GM19025 (cell line): ENCODE measurements around the gene CCDC6.
"Not testable (repeated sequence)": the region's sequence is repeated elsewhere in the genome, so short reads cannot be mapped to it uniquely, and the experiment has no call there.

ENCODE experiments used
- ATAC-seq: cut with Tn5 transposase; IDR thresholded peaks from one replicate; pipeline ENCODE4 v1.9.1; 2021; ENCODE audit warnings: mild to moderate bottlenecking, low read depth, moderate library complexity; ENCODE audit not compliant: unreplicated experiment

CCDC6 gene

DNA sequence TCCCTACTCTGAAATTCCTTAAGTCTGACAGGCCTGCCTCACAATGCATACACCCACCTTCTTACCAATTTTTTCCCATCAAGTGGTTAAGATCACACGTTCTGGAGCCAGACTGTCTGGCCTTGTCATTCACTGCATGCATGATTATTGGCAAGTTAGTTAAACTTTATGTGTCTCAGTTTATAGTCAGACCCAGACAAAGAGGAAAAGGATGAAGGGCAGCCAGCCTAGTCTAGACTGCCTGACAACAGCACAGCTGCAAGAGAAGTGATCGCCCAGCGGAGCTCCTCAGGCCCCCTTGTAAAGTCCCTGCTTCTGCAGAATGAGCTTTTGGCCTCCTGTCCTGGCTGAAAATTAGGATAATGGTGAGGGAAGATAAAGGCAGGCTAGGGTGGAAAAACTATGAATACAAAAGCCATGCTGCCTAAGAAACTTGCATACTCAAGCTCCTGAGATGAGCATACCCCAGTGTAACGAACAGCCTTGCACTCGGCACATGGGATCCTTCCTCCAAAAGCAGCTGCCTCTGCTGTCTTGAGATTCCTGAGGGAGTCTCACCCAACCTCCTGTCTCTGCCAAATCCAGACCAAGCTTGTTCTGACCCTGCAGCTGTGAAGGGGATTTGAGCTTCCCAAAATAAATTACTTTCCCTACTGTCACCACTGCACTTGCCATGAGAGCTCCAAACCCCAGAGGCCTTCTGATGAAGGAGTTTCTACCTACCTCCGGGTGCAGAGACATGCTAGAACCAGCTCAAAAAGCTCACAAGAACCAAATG lies 126.4 kb downstream of the CCDC6 start:
- no peak for ATAC-seq

DNA sequence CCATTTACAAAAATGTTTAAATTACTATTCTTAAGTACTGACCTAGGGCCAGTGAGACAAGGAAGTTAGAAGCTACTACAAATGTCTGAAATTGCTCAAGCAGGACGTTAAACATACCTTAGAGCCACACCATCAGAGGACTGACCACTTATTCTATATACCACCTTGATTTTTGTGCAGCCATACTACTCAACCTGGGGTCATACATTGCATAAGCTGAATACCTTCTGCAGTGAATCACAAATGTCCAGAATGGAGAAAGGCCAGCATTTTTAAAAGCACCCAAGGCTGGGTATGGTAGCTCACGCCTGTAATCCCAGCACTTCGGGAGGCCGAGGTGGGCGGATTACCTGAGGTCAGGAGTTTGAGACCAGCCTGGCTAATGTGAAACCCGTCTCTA lies 131.9 kb downstream of the CCDC6 start:
- no peak for ATAC-seq

DNA sequence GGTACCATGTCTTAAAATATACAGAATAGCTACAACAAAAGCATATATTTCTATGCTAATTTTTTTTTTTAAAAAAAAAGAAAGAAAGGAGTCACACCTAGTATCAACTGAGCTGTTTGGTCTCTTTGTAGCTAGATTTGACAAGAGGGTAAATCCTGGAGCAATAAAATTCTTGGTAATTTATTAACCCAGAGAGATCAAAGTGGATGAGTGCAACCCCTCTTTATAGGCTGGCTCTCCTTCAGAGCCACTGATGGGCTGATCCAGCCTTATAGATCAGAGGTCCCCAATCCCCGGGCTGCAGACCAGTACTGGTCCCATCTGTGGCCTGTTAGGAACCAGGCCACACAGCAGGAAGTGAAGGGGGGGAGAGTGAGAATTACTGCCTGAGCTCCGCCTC lies 133.3 kb downstream of the CCDC6 start:
- no peak for ATAC-seq

DNA sequence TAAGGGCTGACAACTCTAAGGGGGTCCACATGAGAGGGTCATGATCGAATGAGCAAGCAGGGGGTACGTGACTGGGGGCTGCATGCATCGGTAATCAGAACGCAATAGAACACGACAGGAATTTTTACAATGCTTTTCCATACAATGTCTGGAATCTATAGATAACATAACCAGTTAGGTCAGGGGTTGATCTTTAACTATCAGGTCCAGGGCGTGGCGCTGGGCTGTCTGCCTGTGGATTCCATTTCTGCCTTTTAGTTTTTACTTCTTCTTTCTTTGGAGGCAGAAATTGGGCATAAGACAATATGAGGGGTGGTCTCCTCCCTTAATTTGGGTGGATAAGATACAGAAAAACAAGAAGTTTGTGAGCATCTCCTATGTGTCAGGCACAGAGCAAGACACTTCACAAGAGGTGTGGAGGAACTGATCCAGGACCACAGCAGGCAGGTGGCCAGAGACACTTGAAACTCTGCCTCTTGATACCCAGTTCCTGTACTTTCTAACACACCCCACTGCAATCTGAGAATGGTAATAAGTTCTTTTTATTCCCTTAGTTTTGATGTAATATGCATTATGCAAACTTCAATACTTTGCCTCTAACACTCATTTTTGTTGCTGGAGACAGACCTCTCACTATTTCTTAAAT lies 135.1 kb downstream of the CCDC6 start:
- no peak for ATAC-seq

DNA sequence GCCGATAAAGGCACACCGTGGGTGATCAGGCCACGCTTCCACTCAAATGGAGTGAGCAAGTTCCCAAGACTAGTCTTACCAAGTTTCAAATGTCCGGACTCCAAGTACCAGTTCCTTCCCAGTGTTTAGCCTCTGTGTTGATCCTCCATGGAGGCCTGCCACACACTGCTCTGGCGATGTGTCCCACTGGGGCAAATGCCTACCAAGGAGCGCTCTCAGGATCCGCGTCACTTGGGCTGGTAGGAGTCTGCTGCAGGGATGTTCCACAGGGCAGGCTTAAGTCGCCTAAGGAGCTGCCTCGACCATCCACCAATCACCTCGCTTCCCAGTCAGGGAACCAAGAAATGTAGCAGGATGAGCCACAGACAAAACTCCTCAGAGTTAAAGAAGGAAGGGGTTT lies 135.7 kb downstream of the CCDC6 start:
- ATAC-seq = no peak

DNA sequence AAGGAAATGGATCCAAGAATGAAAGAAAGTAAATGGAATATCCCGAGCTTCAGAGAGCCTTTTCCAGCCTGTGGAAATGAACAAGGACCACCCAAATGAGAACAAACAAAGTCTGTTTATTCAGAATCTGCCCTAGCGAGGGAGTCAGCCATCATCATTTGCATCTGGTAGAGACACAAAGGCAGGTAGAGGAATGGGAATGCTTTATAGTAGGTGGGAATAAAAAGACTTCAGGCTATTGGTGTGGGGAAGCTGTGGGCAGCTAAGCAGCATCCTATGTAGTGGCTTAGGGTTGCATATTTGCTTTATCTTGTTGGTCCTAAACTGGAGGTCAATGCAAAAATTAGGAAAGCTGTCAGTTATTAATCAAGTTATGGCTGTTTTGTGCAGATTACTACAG lies 143.9 kb downstream of the CCDC6 start:
- ATAC-seq = no peak

DNA sequence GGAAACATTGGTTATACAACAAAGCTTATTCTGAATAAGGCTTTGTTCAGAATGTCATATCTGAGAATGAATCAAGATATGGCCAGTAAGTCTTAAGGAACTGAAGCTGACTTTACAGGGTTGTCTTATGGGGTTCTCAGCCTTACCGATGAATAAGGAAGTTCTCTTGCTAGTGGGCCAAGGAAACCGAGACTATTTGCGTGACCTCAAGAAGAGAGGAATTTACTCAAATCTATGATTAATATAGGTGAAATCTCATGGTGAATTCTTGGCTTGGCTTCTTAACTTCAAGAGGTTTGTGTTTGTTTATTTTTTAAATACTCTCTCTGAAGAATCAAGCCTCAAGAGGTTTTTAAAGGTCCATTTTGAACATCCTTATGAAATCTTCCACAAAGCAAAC lies 148.4 kb downstream of the CCDC6 start:
- ATAC-seq = no peak

DNA sequence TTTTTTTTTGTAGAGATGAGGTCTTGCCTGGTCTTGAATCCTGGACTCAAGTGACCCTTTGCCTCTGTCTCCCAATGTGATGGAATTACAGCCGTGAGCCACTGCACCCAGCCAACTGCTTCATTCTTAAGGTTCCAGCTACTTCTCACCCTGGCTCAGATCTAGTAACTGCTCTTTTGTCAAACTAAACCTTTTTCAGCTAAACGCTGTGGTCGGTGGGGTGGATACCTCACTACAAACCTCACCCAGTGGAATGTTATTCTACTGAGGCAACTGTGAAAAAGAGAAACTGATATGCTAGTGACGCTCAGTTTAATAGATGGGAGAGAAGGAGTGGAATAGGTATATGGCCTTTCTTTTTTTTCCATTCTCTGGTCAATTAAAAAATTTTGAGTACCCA lies 151.4 kb downstream of the CCDC6 start:
- ATAC-seq = no peak

DNA sequence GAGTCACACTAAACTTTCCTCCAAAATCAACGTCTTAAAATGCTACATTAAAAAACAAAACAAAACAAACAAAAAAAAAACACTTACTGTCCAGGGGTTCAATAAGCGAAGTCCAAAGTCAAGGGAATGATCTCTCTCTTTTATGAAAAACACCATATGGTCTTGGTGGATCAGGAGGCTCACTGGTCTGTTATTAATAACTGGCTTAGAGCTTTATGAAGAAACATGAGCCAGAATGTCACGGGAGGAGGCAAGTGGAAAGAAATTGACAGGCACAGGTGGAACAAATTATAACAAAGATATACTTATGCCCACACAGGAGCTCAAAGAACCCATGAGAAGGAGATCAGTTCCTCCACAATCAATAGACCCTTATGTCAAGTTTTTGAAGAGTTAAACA lies 153.1 kb downstream of the CCDC6 start, which contains the start of gene MRLN:
TSS of gene MRLN (minus strand) at position 189 of the 400 bp plus-strand sequence.
- no peak for ATAC-seq

DNA sequence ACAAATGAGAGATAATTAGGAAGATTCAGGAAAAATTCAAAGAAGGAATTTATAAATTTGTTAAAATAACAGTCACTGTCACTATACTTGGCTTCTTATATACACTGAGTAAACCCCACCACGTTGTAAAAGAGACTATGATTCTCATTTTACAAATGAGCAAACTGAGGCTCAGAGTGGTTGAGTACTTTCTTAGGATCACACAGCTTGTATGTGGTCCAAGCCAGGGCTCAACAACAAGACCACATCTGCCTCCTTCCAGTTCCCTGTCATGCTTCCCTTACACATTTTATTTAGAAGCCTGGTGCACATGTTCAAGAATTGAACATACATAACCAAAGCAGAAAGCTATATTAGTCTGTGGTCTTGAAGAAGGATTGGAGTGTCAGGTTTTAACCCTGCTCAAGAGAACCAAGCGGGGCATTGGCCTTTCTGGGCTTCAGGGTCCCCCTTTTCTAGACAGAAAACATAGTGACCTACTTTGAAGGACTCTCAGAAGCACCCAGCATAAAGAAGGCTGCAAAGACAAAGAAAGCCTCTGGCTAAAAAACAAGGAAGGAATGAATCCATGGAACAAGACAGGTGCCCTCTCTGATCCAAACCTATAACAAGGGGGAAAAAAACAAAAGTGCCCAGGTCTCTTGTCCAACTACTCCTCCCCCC lies 153.9 kb downstream of the CCDC6 start:
- no peak for ATAC-seq

DNA sequence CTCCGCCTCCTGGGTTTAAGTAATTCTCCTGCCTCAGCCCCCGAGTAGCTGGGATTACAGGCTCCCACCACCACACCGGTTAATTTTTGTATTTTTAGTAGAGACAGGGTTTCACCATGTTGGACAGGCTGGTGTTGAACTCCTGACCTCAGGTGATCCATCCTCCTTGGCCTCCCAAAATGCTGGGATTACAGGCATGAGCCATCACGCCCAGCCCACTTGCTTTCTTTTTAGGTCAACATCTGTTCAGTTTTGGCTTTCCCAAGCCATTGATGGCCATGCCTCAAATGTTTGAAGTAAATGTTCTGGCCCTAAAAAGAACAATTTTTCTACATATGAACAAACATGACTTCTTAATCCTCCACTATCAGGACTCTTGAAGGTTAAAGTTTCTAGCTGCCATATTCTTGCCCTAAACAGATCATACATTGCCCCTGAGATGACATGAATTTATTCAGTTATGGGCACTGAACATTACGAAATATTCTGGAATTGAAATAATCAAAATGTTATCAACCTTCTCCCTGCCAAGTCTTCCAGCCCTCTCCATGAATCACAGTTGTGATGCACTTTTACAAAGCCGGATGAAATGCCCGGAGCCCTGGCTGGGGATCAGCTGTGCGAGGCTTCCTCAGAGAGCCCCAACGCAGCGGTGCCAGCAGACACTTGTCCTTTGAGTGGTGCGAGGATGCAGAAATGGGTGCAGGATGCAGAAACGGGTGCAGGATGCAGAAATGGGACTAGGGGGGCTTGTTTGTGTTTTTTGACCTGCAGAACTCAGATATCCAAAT lies 156.0 kb downstream of the CCDC6 start:
- ATAC-seq = no peak

DNA sequence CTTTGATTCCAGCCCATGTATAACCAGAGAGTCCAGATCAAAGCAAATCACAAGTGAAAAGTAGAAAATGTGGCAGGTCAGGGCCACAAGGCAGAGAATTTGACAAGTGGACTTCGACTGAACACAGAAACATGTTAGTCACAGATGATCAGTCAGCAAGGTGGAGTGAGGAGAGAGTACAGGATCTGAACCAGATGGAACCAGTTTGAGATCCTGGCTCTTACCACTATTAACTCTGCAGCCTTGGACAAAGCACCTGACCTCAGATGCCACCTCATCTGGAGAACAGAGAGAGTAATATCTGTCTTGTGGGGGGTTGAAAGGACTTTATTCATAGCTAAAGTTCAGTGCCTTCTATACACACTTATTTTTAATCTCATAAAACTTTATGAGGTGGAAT lies 157.5 kb downstream of the CCDC6 start:
- no peak for ATAC-seq

DNA sequence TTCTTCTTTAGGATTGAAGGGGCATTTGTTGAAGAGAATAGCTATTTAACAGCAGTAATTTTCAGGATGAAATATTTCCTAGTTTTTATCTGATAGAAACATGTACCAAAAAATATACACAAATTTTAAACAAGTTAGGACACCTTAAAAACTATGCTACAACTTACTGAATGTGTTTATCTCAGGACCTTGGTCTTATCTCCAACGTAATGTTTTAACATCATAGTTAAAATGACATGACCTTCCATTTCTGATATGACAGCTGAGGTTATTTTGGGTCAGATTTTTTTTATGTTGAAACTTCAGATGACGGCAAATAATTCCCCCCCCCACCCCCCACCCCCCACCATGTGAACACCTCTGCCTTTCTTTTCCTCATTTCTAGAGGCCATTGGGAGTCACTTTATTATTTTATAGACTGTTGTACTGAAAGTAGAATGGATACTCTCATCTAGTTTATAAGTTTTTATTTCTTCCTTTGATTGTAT lies 161.1 kb downstream of the CCDC6 start:
- ATAC-seq = no peak

DNA sequence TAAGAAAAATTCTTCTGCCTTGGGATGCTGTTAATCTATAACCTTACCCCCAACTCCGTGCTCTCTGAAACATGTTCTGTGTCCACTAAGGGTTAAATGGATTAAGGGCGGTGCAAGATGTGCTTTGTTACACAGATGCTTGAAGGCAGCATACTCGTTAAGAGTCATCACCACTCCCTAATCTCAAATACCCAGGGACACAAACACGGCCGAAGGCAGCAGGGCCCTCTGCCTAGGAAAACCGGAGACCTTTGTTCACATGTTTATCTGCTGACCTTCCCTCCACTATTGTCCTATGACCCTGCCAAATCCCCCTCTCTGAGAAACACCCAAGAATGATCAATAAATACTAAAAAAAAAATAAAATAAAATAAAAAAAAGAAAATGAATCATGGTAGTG lies 161.6 kb downstream of the CCDC6 start:
- ATAC-seq = not testable (repeated sequence)

DNA sequence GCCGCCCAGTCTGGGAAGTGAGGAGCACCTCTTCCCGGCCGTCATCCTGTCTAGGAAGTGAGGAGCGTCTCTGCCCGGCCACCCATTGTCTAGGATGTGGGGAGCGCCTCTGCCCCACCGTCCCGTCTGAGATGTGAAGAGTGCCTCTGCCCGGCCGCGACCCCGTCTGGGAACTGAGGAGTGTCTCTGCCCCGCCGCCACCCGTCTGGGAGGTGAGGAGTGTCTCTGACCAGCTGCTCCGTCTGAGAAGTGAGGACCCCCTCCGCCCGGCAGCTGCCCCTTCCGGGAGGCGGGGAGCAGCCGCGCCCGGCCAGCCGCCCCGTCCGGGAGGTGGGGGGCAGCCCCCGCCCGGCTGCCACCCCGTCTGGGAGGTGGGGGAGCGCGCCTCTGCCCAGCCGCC lies 162.2 kb downstream of the CCDC6 start:
- not testable (repeated sequence) for ATAC-seq

DNA sequence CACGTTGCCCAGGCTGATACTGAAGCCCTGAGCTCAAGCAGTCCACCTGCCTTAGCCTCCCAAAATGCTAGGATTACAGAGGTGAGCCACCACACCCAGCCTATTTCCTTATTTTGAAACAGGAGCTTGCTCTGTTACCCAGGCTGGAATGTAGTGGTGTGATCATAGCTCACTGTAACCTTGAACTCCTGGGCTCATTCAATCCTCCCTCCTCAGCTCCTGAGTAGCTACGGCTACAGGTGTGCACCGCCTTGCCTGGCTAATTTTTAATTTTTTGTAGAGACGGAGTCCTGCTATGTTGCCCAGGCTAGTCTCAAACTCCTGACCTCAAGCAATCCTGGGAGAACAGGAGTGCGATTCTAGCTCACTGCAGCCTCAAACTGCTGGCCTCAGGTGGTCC lies 164.8 kb downstream of the CCDC6 start:
- no peak for ATAC-seq

DNA sequence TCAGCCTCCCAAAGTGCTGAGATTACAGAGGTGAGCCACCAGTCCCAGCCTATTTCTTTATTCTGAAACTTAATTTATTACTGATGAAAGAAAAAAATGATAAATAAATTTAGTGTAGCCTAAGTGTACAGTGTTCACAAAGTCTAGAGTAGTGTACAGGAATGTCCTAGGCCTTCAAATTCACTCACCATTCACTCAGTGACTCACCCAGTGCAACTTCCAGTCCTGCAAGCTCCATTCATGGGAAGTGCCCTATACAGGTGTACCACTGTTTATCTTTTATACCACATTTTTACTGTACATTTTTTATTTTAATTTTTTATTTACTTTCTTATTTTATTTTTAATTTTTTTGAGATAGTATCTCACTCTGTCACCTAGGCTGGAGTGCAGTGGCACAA lies 165.3 kb downstream of the CCDC6 start:
- no peak for ATAC-seq
